Measurements from ENCODE around the gene INPPL1. TPM values are rescaled to one million over a fixed set of nuclear protein-coding genes. Genes with fewer than 3 reads are reported as not detected.
A peak's percentile ranks its signal among the peaks of the same experiment; 100 is the strongest.

Gene INPPL1
- total RNA-seq, 4 donors from 2014 or later = 31.0 to 102 (median 63.1) TPM

DNA sequence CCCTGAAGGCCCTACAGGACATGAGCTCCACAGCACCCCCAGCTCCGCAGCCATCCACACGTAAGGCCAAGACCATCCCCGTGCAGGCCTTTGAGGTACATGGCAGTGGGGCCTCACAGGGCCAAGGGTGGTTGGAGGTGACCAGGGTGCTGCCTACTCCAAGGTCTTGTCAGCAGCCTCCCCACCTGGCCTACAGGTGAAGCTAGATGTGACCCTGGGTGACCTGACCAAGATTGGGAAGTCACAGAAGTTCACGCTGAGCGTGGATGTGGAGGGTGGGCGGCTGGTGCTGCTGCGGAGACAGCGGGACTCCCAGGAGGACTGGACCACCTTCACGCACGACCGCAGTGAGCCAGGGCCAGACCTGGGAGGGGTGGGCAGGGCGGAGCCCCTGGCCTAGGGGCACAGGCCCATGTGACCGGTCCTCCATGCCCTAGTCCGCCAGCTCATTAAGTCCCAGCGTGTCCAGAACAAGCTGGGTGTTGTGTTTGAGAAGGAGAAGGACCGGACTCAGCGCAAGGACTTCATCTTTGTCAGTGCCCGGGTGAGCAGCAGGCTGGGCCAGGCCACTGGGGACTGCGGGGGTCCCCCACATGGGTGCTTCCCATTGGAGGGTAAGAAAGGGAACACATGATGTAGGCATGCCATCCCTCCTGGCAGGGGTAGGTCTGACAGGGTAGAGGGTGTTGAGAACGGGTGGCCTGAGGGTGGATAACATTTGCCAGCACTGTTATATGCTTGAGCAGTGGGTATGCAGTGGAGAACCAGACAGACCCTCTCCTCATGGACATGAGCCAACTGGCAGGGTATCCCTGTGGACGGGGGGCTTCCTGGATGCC is 5.6 kb downstream of the INPPL1 start:
- WGBS = 87% methylated on average over 12 of the region's 21 CpGs

DNA sequence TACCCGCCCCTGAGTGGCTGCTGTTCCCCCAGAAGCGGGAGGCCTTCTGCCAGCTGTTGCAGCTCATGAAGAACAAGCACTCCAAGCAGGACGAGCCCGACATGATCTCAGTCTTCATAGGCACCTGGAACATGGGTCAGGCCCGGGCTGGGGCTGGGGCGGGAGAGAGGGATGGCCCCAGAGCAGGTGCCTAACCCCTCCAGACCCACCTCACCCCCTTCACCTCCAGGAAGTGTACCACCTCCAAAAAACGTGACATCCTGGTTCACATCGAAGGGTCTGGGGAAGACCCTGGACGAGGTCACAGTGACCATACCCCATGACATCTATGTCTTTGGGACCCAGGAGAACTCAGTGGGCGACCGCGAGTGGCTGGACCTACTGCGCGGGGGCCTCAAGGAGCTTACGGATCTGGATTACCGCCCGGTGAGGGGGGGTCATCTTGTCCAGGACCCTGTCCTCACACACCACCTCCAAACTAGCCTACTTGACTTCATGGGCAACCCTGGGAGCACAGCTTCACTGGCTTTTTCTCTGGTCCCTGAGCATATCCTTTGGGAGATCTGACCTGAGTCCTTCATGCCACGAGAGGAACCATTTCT is 6.3 kb downstream of the INPPL1 start:
- peak in 1 of 2 donors; percentile 55 for DNase-seq (ENCODE audit: low spot score in 2 of 2)
- H3K9me3 ChIP-seq = no peaks in the 10 kb centered on the region
- WGBS = 96% methylated on average over 12 of the region's 18 CpGs

More for the DNA sequence above, 5.6 kb downstream of the INPPL1 start:
- peak in 1 of 2 donors; percentile 61 for DNase-seq (ENCODE audit: low spot score in 2 of 2)
- H3K4me3 ChIP-seq = no peak overlapping the region
- H3K36me3 ChIP-seq = peaks cover 73% of the 10 kb centered on the region
- no peak for TF ChIP-seq POLR2AphosphoS5 (IDR thresholded peaks at IDR 0.05)
- TF ChIP-seq EP300 (IDR thresholded peaks at IDR 0.05) = no peak
- no peak for TF ChIP-seq POLR2A (IDR thresholded peaks at IDR 0.05)
- TF ChIP-seq, protein P1, sequence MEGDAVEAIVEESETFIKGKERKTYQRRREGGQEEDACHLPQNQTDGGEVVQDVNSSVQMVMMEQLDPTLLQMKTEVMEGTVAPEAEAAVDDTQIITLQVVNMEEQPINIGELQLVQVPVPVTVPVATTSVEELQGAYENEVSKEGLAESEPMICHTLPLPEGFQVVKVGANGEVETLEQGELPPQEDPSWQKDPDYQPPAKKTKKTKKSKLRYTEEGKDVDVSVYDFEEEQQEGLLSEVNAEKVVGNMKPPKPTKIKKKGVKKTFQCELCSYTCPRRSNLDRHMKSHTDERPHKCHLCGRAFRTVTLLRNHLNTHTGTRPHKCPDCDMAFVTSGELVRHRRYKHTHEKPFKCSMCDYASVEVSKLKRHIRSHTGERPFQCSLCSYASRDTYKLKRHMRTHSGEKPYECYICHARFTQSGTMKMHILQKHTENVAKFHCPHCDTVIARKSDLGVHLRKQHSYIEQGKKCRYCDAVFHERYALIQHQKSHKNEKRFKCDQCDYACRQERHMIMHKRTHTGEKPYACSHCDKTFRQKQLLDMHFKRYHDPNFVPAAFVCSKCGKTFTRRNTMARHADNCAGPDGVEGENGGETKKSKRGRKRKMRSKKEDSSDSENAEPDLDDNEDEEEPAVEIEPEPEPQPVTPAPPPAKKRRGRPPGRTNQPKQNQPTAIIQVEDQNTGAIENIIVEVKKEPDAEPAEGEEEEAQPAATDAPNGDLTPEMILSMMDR (IDR thresholded peaks at IDR 0.05) = no peak
- H3K4me1 ChIP-seq = peaks cover 28% of the 10 kb centered on the region
- H3K27me3 ChIP-seq = no peaks in the 10 kb centered on the region
- no peaks in the 10 kb centered on the region for H3K9me3 ChIP-seq
- no peak overlapping the region for H3K27ac ChIP-seq

GRCh38 chr11:72231396-72232259 is 7.1 kb downstream of the INPPL1 start:
- TF ChIP-seq POLR2AphosphoS5 (IDR thresholded peaks at IDR 0.05) (no peak), EP300 (IDR thresholded peaks at IDR 0.05) (no peak), POLR2A (IDR thresholded peaks at IDR 0.05) (no peak)
- TF ChIP-seq, protein P1 (IDR thresholded peaks at IDR 0.05) = no peak
- Histone ChIP-seq H3K4me1 (peaks cover 13% of the 10 kb centered on the region), H3K9me3 (no peaks in the 10 kb centered on the region), H3K36me3 (peaks cover 88% of the 10 kb centered on the region), H3K27ac (no peak overlapping the region), H3K4me3 (no peak overlapping the region), H3K27me3 (no peaks in the 10 kb centered on the region)
- peak in 1 of 2 donors; percentile 43 for DNase-seq (ENCODE audit: low spot score in 2 of 2)
- WGBS = 83% methylated on average over 8 of the region's 9 CpGs

More for the DNA sequence above, 6.3 kb downstream of the INPPL1 start:
- peaks cover 80% of the 10 kb centered on the region for H3K36me3 ChIP-seq
- H3K4me1 ChIP-seq = peaks cover 21% of the 10 kb centered on the region
- no peaks in the 10 kb centered on the region for H3K27me3 ChIP-seq
- H3K27ac ChIP-seq = no peak overlapping the region
- TF ChIP-seq, protein P1 (IDR thresholded peaks at IDR 0.05) = no peak
- TF ChIP-seq POLR2AphosphoS5 (IDR thresholded peaks at IDR 0.05) (no peak), POLR2A (IDR thresholded peaks at IDR 0.05) (no peak), EP300 (IDR thresholded peaks at IDR 0.05) (no peak)
- H3K4me3 ChIP-seq = no peak overlapping the region

GRCh38 chr11:72232260-72233055 is 7.9 kb downstream of the INPPL1 start:
- H3K4me3 ChIP-seq = no peak overlapping the region
- no peaks in the 10 kb centered on the region for H3K9me3 ChIP-seq
- H3K27ac ChIP-seq = no peak overlapping the region
- TF ChIP-seq POLR2A (IDR thresholded peaks at IDR 0.05) (no peak), POLR2AphosphoS5 (IDR thresholded peaks at IDR 0.05) (no peak), EP300 (IDR thresholded peaks at IDR 0.05) (no peak)
- TF ChIP-seq, protein P1 (IDR thresholded peaks at IDR 0.05) = no peak
- H3K4me1 ChIP-seq = peaks cover 8% of the 10 kb centered on the region
- peaks cover 96% of the 10 kb centered on the region for H3K36me3 ChIP-seq
- 93% methylated on average over 17 of the region's 18 CpGs for WGBS
- H3K27me3 ChIP-seq = no peaks in the 10 kb centered on the region
- peak in 1 of 2 donors; percentile 52 for DNase-seq (ENCODE audit: low spot score in 2 of 2)

All from suprapubic skin (tissue), 4 donors.